ENCODE measurements around the gene VAV1.
A peak's percentile ranks its signal among the peaks of the same experiment; 100 is the strongest.
"Not testable (repeated sequence)": the region's sequence is repeated elsewhere in the genome, so short reads cannot be mapped to it uniquely, and the experiment has no call there.

VAV1 gene

DNA sequence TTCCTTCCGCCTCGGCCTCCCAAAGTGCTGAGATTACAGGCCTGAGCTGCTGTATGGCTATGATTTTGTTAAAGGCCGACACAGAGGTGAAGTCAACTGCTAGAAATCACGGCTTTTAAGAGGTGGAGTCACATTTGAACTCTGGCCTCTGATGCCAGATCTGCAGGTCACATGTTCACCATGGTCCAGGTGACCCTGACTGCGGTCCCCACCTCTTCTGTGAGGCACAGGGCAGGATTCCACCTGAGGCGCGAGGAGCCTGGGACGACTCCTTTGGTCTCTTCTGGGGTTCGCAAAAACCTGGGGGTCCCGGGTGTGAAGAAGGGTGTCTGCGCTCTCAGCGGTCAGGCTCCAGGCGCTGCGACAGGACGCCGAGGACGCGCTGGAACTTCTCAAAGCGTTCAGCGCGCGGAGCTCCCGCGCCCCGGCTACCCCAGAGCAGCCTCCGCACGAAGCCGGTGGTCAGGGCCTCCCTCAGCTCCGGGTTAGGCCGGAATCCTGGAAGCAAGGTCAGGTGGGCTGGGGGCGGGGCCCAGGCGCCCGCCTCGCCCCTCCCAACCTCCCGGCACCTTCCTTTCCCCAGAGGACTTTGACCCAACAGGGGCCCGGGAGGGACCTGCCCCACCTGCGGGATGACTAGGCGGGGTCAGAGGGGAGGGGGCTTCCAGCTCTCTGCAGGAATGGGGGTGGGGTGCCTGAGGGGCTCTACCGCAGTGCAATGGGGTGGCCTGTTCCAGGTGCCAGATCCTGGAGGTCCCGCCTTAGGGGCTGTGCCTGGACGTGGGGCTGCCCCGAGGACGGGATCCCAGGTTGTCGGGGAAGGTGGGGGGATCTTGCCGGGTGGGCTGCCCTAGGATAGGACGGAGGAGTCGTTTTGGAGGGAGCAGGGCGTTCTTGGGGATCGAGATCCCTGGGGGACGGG lies 20.0 kb upstream of the VAV1 start:
- Histone ChIP-seq H3K9ac (ENCODE audit: low read length) (no peak overlapping the region), H3K9me3 (ENCODE audit: low read length) (no peaks in the 10 kb centered on the region)

DNA sequence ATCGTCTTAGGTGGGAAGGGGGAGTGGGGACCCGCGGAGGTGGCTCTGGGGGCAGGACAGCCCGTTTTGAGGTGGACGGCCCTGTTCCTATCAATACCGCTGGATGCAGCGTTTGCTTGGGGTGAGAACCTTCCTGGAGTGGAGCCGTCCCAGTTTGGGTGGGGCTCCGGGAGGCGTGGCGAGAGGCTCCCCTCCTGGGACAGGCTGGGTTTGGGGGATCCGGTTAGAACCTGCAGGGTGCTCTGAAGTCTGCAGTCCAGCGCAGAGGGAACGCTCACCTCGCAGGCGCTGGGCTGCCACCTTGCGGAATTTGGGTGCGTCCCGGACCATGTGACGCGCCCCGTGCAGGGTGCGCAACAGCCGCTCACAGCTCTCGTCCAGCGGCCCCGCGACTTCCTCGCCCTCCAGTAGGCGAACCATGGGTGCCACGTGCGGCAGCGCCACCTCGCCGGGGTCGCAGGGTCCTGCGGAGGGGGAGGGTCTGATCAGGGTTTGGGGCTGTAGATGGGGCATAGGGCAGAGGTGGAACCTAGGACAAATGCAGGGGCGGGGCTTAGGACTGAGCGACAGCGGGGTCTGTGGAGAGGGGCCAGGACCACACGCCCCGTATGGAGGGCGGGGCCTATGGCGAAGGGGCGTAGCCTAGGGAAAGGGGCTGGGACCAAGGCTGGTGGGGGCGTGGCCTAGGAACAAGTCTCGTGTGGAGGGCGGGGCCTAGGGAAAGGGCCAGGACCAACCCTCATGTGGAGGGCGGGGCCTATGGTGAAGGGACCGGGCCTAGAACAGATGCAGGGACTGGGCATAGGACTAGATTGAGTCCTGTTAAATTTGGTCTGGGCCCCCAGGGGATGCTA lies 19.1 kb upstream of the VAV1 start:
- Histone ChIP-seq H3K9ac (ENCODE audit: low read length) (no peak overlapping the region), H3K27me3 (ENCODE audit: control insufficient read depth in 1 of 2, insufficient read depth in 2 of 2, low read length in 2 of 2) (no peaks in the 10 kb centered on the region), H3K4me3 (ENCODE audit: low read depth in 1 of 2, low read length in 2 of 2) (peak overlapping the region; percentile 2 to 60), H3K27ac (ENCODE audit: low read depth, low read length) (peak overlapping the region; percentile 52), H3K36me3 (ENCODE audit: insufficient read depth, low read length) (peaks cover 33% of the 10 kb centered on the region), H3K4me1 (ENCODE audit: insufficient read depth, low read length) (peaks cover 6% of the 10 kb centered on the region), H3K9me3 (ENCODE audit: low read length) (no peaks in the 10 kb centered on the region)

More for the DNA sequence above, 20.0 kb upstream of the VAV1 start:
- Histone ChIP-seq H3K27me3 (ENCODE audit: control insufficient read depth in 1 of 2, insufficient read depth in 2 of 2, low read length in 2 of 2) (no peaks in the 10 kb centered on the region), H3K36me3 (ENCODE audit: insufficient read depth, low read length) (peaks cover 38% of the 10 kb centered on the region), H3K4me1 (ENCODE audit: insufficient read depth, low read length) (peaks cover 6% of the 10 kb centered on the region), H3K27ac (ENCODE audit: low read depth, low read length) (no peak overlapping the region), H3K4me3 (ENCODE audit: low read depth in 1 of 2, low read length in 2 of 2) (peak overlapping the region; percentile 2 to 60)

DNA sequence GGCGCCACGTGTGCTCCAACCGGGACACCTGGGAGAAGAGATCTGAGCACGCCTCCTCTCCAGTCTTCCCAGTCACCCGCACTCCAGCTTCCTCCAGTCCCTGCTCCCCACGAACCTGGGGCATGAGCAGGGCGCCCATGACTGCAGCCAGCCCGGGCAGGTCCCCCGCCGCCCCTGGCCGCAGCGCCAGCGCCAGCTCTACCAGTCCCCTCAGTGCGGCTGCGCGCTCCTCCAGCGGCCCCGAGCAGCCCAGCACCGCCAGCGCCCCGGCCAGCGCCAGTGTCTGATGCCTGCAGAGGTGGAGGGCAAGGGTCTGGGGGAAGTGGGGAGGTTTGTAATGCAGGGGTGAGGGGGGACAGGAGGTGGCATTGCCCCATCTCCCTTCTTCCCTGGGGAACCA lies 18.4 kb upstream of the VAV1 start:
- H3K27ac ChIP-seq (ENCODE audit: low read depth, low read length): no peak overlapping the region
- peaks cover 6% of the 10 kb centered on the region for H3K4me1 ChIP-seq (ENCODE audit: insufficient read depth, low read length)
- no peaks in the 10 kb centered on the region for H3K27me3 ChIP-seq (ENCODE audit: control insufficient read depth in 1 of 2, insufficient read depth in 2 of 2, low read length in 2 of 2)
- peaks cover 28% of the 10 kb centered on the region for H3K36me3 ChIP-seq (ENCODE audit: insufficient read depth, low read length)
- no peak overlapping the region for H3K4me3 ChIP-seq (ENCODE audit: low read depth in 1 of 2, low read length in 2 of 2)
- no peak overlapping the region for H3K9ac ChIP-seq (ENCODE audit: low read length)
- no peaks in the 10 kb centered on the region for H3K9me3 ChIP-seq (ENCODE audit: low read length)

DNA sequence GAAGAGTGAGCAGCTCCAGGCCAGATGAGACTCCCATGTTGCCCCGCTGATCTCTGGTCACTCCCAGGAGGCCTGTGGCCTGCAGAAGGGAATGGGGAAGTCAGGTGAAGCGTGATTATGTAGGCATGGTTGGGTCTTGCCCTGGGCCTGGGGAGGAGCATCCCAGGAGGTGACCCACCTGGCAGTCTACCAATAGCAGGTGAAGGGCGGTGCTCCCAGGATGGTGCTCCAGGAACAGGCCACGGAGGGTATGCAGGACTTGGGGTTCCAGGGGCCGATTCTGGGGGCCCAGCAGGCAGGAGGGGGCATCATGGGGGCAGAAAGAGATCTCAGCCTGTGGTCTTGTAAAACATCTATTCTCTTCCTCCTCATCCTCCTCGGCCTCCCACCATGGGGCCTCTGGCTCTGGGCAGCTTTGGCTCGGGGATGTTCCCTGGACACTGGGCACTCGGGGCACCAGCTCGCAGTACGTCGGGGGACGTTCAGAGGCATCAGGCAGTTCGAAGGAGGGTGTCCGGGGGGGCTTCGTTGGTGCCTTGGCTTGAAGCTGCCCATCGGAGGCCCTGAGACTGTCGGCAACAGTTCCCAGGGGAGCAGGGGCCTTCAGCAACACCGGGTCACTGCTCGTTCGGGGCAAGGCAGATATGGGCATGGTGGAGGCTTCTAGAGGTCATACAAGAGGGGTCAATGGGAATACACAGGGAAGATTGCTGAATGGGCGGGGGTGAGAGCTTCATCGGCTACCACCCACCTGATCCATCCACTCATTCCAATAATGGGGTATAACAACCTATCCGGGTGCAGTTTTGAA lies 17.6 kb upstream of the VAV1 start:
- H3K27ac ChIP-seq (ENCODE audit: low read depth, low read length): no peak overlapping the region
- no peaks in the 10 kb centered on the region for H3K27me3 ChIP-seq (ENCODE audit: control insufficient read depth in 1 of 2, insufficient read depth in 2 of 2, low read length in 2 of 2)
- H3K36me3 ChIP-seq (ENCODE audit: insufficient read depth, low read length): peaks cover 22% of the 10 kb centered on the region
- no peak overlapping the region for H3K9ac ChIP-seq (ENCODE audit: low read length)
- no peaks in the 10 kb centered on the region for H3K9me3 ChIP-seq (ENCODE audit: low read length)
- no peak overlapping the region for H3K4me3 ChIP-seq (ENCODE audit: low read depth in 1 of 2, low read length in 2 of 2)
- H3K4me1 ChIP-seq (ENCODE audit: insufficient read depth, low read length): peaks cover 6% of the 10 kb centered on the region

DNA sequence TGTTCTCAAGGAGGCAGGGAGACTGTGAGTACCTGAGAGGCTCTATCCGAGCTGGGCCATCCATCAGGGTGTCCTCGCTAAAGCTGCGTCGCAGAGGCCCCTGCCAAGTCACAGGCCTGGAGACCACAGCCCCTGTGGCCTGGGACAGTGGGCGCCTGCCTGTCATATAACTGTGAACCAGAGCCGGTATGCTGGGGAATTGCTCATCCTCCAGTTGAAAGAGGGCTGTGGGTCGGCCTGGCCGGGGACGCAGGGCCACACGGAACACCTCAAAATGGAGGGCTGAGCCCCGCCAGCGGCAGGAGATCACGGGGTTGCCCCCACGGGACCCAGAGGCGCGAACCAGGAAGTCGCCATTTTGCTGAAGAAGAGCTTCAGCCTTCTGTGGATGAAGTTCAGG lies 11.9 kb upstream of the VAV1 start:
- no peak overlapping the region for H3K27ac ChIP-seq (ENCODE audit: low read depth, low read length)
- H3K36me3 ChIP-seq (ENCODE audit: insufficient read depth, low read length): no peaks in the 10 kb centered on the region

DNA sequence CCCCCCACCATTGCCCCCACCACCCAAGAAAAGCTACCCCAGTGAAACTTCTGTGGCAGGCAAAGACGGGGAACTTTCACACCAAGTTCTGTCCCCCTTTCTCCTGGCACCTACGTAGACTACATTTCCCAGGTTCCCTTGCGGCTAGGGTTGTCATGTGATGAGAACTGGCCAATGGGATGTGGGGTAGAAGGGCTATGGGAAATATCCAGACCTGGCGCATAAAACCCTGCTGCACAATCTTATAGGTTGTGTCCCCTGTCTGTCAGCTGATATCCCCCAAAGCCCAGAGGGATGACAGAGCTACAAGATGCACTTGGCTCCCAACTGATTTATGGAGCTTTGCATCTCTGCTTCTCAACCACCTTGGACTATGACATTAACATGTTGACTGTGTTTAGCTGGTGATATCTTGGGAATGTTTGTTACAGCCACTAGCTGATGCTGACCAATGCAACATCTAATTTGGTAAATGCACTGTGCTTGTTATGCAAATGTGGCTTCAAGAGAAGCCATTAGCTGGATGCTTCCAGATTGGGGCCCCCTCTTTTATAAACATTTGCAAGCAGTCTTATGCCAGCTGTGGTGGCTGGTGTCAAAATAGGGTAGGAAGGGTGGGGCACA lies 11.3 kb upstream of the VAV1 start:
- H3K4me3 ChIP-seq (ENCODE audit: low read depth in 1 of 2, low read length in 2 of 2): no peak overlapping the region

More for the DNA sequence above, 11.9 kb upstream of the VAV1 start:
- Histone ChIP-seq H3K27me3 (ENCODE audit: control insufficient read depth in 1 of 2, insufficient read depth in 2 of 2, low read length in 2 of 2) (no peaks in the 10 kb centered on the region), H3K4me1 (ENCODE audit: insufficient read depth, low read length) (no peaks in the 10 kb centered on the region), H3K4me3 (ENCODE audit: low read depth in 1 of 2, low read length in 2 of 2) (no peak overlapping the region), H3K9me3 (ENCODE audit: low read length) (no peaks in the 10 kb centered on the region), H3K9ac (ENCODE audit: low read length) (no peak overlapping the region)

DNA sequence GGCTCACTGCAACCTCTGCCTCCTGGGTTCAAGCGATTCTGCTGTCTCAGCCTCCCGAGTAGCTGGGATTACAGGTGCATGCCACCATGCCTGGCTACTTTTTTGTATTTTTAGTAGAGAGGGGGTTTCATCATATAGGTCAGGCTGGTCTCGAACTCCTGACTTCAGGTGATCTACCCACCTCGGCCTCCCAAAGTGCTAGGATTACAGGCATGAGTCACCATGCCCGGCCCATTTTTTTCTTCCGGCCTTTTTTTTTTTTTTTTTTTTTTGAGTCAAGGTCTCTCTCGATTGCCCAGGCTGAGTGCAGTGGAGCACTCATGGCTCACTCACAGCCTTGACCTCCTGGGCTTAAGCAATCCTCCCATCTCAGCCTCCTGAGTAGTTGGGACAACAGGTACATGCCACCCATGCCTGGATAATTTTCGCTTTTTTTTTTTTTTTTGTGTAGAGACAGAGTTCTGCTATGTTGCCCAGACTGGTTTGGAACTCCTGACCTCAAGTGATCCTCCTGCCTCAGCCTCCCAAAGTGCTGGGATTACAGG lies 10.2 kb upstream of the VAV1 start:
- not testable (repeated sequence) for H3K4me3 ChIP-seq (ENCODE audit: low read depth in 1 of 2, low read length in 2 of 2); H3K36me3 ChIP-seq (ENCODE audit: insufficient read depth, low read length); H3K9ac ChIP-seq (ENCODE audit: low read length); H3K27ac ChIP-seq (ENCODE audit: low read depth, low read length); H3K9me3 ChIP-seq (ENCODE audit: low read length); H3K4me1 ChIP-seq (ENCODE audit: insufficient read depth, low read length)
- peaks cover 15 to 17% of the 10 kb centered on the region in 2 donors for H3K27me3 ChIP-seq (ENCODE audit: control insufficient read depth in 1 of 2, insufficient read depth in 2 of 2, low read length in 2 of 2)

More for the DNA sequence above, 11.3 kb upstream of the VAV1 start:
- Histone ChIP-seq H3K36me3 (ENCODE audit: insufficient read depth, low read length) (no peaks in the 10 kb centered on the region), H3K9me3 (ENCODE audit: low read length) (no peaks in the 10 kb centered on the region), H3K27ac (ENCODE audit: low read depth, low read length) (no peak overlapping the region), H3K27me3 (ENCODE audit: control insufficient read depth in 1 of 2, insufficient read depth in 2 of 2, low read length in 2 of 2) (peaks cover 4 to 6% of the 10 kb centered on the region in 2 donors), H3K9ac (ENCODE audit: low read length) (no peak overlapping the region), H3K4me1 (ENCODE audit: insufficient read depth, low read length) (no peaks in the 10 kb centered on the region)

DNA sequence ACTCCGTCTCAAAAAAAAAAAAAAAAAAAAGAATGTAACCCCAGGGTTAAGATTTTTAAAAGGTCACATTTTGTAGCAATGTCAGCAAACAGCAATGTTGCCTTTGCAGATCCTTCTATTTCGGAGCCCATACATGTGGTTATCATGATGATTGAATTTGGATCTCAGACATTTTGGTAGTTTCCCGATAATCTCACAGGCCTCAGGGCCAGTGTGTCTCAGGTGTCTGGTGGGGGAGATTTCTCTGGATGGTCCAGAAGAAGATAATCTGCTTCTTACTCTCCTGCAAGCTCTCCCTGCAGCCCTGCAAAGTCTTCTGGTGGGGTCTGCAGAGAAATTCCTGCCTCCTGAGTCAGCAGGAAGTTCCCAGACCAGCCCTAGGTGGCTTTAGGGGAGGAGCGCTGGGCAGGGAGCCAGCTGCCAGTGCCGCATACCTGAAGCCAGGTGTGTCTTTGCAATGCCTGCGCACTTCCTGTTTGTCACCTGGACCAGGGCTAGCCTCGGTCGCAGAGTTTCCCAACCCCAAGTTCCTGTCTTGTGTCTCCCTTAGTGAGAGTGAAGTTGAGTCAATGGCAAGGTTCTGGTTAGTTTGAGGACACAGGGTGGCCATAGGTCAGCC lies 6.7 kb upstream of the VAV1 start:
- H3K27me3 ChIP-seq (ENCODE audit: control insufficient read depth in 1 of 2, insufficient read depth in 2 of 2, low read length in 2 of 2): peaks cover 23 to 30% of the 10 kb centered on the region in 2 donors
- H3K4me3 ChIP-seq (ENCODE audit: low read depth in 1 of 2, low read length in 2 of 2): no peak overlapping the region
- H3K9me3 ChIP-seq (ENCODE audit: low read length): no peaks in the 10 kb centered on the region
- H3K4me1 ChIP-seq (ENCODE audit: insufficient read depth, low read length): no peaks in the 10 kb centered on the region
- H3K9ac ChIP-seq (ENCODE audit: low read length): no peak overlapping the region
- H3K36me3 ChIP-seq (ENCODE audit: insufficient read depth, low read length): no peaks in the 10 kb centered on the region
- H3K27ac ChIP-seq (ENCODE audit: low read depth, low read length): no peak overlapping the region

DNA sequence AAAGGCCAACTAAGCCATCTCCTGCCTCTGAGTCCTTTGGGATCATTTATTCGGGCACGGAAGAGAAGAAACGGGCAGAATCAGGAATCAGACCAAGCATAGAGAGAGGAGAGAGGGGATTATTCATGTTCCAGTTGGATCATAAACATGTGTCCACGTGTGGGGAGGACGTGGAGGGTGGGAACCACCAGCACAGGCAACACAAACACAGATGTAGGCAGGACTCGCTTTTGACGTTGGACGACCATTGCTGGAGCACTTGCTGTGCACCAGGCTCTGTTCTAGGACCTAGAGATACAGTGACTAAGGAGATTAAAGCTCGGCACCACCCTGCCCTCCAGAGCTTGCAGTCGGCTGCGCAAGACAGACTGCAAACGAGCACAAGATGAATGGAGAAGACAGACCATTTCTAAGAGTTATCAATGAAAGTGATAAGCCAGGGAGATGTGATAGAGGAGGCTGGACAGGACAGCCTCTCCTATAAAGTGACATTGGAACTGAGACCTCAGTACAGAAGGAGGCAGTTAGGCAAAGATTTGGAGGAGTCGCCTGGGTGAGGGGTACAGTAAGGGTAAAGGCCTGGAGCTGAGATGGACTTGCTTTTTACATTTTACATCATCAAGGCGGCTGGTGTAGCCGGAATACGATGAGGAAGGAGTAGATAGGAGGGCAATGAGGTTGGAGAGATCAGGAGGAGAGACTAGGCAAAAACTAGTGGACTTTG lies 6.0 kb upstream of the VAV1 start:
- no peak overlapping the region for H3K4me3 ChIP-seq (ENCODE audit: low read depth in 1 of 2, low read length in 2 of 2)
- H3K9ac ChIP-seq (ENCODE audit: low read length): no peak overlapping the region
- H3K36me3 ChIP-seq (ENCODE audit: insufficient read depth, low read length): no peaks in the 10 kb centered on the region
- peaks cover 23 to 30% of the 10 kb centered on the region in 2 donors for H3K27me3 ChIP-seq (ENCODE audit: control insufficient read depth in 1 of 2, insufficient read depth in 2 of 2, low read length in 2 of 2)
- no peaks in the 10 kb centered on the region for H3K9me3 ChIP-seq (ENCODE audit: low read length)
- H3K4me1 ChIP-seq (ENCODE audit: insufficient read depth, low read length): no peaks in the 10 kb centered on the region
- no peak overlapping the region for H3K27ac ChIP-seq (ENCODE audit: low read depth, low read length)

DNA sequence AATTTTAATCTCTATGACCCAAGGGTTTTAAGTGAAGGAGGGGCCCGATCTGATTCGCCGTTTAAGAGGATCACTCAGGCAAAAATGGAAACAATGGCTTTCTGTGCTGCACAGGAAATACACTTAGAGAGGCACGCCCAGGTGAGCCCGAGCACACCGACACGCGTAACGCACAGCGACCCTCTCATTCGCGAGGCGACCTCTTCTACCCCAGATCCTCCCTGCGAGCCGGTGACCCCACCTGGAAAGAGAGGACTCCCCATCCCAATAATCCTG lies 5.5 kb upstream of the VAV1 start:
- Histone ChIP-seq H3K36me3 (ENCODE audit: insufficient read depth, low read length) (no peaks in the 10 kb centered on the region), H3K4me3 (ENCODE audit: low read depth in 1 of 2, low read length in 2 of 2) (no peak overlapping the region), H3K9me3 (ENCODE audit: low read length) (no peaks in the 10 kb centered on the region), H3K27ac (ENCODE audit: low read depth, low read length) (no peak overlapping the region), H3K27me3 (ENCODE audit: control insufficient read depth in 1 of 2, insufficient read depth in 2 of 2, low read length in 2 of 2) (peaks cover 23 to 30% of the 10 kb centered on the region in 2 donors), H3K4me1 (ENCODE audit: insufficient read depth, low read length) (no peaks in the 10 kb centered on the region), H3K9ac (ENCODE audit: low read length) (no peak overlapping the region)
